Activated T-helper 17 cell treated with anti-CD3 and anti-CD28 coated beads, Interleukin-2, amount 50 U/mL, for 72 hours (primary cell): Measurements from ENCODE around the gene CPPED1. TPM values are rescaled to one million over a fixed set of nuclear protein-coding genes. Genes with fewer than 3 reads are reported as not detected.
"Not testable (repeated sequence)": the region's sequence is repeated elsewhere in the genome, so short reads cannot be mapped to it uniquely, and the experiment has no call there.

Experiments
- ATAC-seq: fragments of 150-1000 bp; cut with Tn5 transposase; replicated peaks from 2 replicates; pipeline ENCODE4 v1.10.0; 2021; ENCODE audit warnings: mild to moderate bottlenecking, moderate library complexity
- H3K27ac Mint-ChIP-seq: one replicate; pipeline ENCODE4 v1.8.0; 2022; ENCODE audit warnings: mixed read lengths
- H3K27me3 Mint-ChIP-seq: one replicate; pipeline ENCODE4 v1.8.0; 2022; ENCODE audit warnings: mixed read lengths
- H3K36me3 Mint-ChIP-seq: one replicate; pipeline ENCODE4 v1.8.0; 2022; ENCODE audit warnings: low read depth, mild to moderate bottlenecking, mixed read lengths
- H3K4me1 Mint-ChIP-seq: one replicate; pipeline ENCODE4 v1.8.0; 2022; ENCODE audit warnings: mixed read lengths
- H3K4me3 Mint-ChIP-seq: one replicate; pipeline ENCODE4 v1.8.0; 2022; ENCODE audit warnings: mild to moderate bottlenecking, mixed read lengths
- H3K9me3 Mint-ChIP-seq: one replicate; pipeline ENCODE4 v1.8.0; 2022; ENCODE audit warnings: mixed read lengths
- total RNA-seq, 2 donors: library from RNA; stranded (reverse); gene quantifications; one replicate each; pipeline ENCODE4 v1.2.3, GENCODE V29; 2022

The CPPED1 gene
- 10 to 100 TPM; 27.5 to 44.5 TPM for total RNA-seq

- peaks cover 20% of the 10 kb centered on the region for H3K36me3 Mint-ChIP-seq
- peak; percentile 86 for ATAC-seq
- peak within 1 kb of the TSS; percentile 94 for H3K27ac Mint-ChIP-seq
- peak within 1 kb of the TSS; percentile 97 for H3K4me3 Mint-ChIP-seq
- no peaks in the 10 kb centered on the region for H3K27me3 Mint-ChIP-seq
- H3K9me3 Mint-ChIP-seq = no peaks in the 10 kb centered on the region
- peaks cover 22% of the 10 kb centered on the region for H3K4me1 Mint-ChIP-seq
Observed at GRCh38 chr16:12803203-12804093, at the start of gene CPPED1. CPPED1 (minus strand) TSS chr16:12803887; CDS start chr16:12803776, 111 bp downstream.

GRCh38 chr16:12850186-12850585 is 46.5 kb upstream of the CPPED1 start:
- no peaks in the 10 kb centered on the region for H3K36me3 Mint-ChIP-seq
- no peaks in the 10 kb centered on the region for H3K9me3 Mint-ChIP-seq
- H3K27ac Mint-ChIP-seq = no peak overlapping the region
- H3K4me1 Mint-ChIP-seq = no peaks in the 10 kb centered on the region
- ATAC-seq = no peak
- no peak overlapping the region for H3K4me3 Mint-ChIP-seq
- peaks cover 12% of the 10 kb centered on the region for H3K27me3 Mint-ChIP-seq

GRCh38 chr16:12846592-12846991 is 42.9 kb upstream of the CPPED1 start:
- no peak for ATAC-seq
- peaks cover 3% of the 10 kb centered on the region for H3K9me3 Mint-ChIP-seq
- H3K4me1 Mint-ChIP-seq = no peaks in the 10 kb centered on the region
- no peaks in the 10 kb centered on the region for H3K36me3 Mint-ChIP-seq
- H3K27me3 Mint-ChIP-seq = peaks cover 15% of the 10 kb centered on the region
- H3K4me3 Mint-ChIP-seq = no peak overlapping the region
- H3K27ac Mint-ChIP-seq = no peak overlapping the region

GRCh38 chr16:12845282-12845681 is 41.6 kb upstream of the CPPED1 start:
- Mint-ChIP-seq H3K9me3 (peaks cover 3% of the 10 kb centered on the region), H3K4me1 (no peaks in the 10 kb centered on the region), H3K27me3 (peaks cover 18% of the 10 kb centered on the region), H3K27ac (no peak overlapping the region), H3K4me3 (no peak overlapping the region), H3K36me3 (no peaks in the 10 kb centered on the region)
- no peak for ATAC-seq

GRCh38 chr16:12837756-12838155 is 34.1 kb upstream of the CPPED1 start:
- no peak for ATAC-seq
- no peak overlapping the region for H3K4me3 Mint-ChIP-seq
- H3K9me3 Mint-ChIP-seq = peaks cover 6% of the 10 kb centered on the region
- no peaks in the 10 kb centered on the region for H3K36me3 Mint-ChIP-seq
- peaks cover 33% of the 10 kb centered on the region for H3K27me3 Mint-ChIP-seq
- no peak overlapping the region for H3K27ac Mint-ChIP-seq
- H3K4me1 Mint-ChIP-seq = peaks cover 6% of the 10 kb centered on the region

- Mint-ChIP-seq H3K36me3 (no peaks in the 10 kb centered on the region), H3K4me1 (peaks cover 6% of the 10 kb centered on the region), H3K9me3 (peaks cover 6% of the 10 kb centered on the region), H3K4me3 (no peak overlapping the region), H3K27ac (no peak overlapping the region), H3K27me3 (peaks cover 37% of the 10 kb centered on the region)
- ATAC-seq = no peak
Observed at GRCh38 chr16:12837291-12837690, 33.6 kb upstream of the CPPED1 start.

GRCh38 chr16:12833926-12834325 is 30.2 kb upstream of the CPPED1 start:
- H3K4me3 Mint-ChIP-seq = no peak overlapping the region
- H3K4me1 Mint-ChIP-seq = peaks cover 6% of the 10 kb centered on the region
- H3K27me3 Mint-ChIP-seq = peaks cover 27% of the 10 kb centered on the region
- H3K36me3 Mint-ChIP-seq = no peaks in the 10 kb centered on the region
- no peak for ATAC-seq
- H3K27ac Mint-ChIP-seq = no peak overlapping the region
- H3K9me3 Mint-ChIP-seq = peaks cover 6% of the 10 kb centered on the region

- H3K9me3 Mint-ChIP-seq = no peaks in the 10 kb centered on the region
- H3K27ac Mint-ChIP-seq = no peak overlapping the region
- H3K4me3 Mint-ChIP-seq = no peak overlapping the region
- peaks cover 16% of the 10 kb centered on the region for H3K27me3 Mint-ChIP-seq
- ATAC-seq = no peak
- no peaks in the 10 kb centered on the region for H3K36me3 Mint-ChIP-seq
- peaks cover 8% of the 10 kb centered on the region for H3K4me1 Mint-ChIP-seq
Observed at GRCh38 chr16:12829096-12829888, 25.6 kb upstream of the CPPED1 start.

GRCh38 chr16:12828206-12828605 is 24.5 kb upstream of the CPPED1 start:
- H3K27me3 Mint-ChIP-seq = peaks cover 16% of the 10 kb centered on the region
- no peak for ATAC-seq
- H3K27ac Mint-ChIP-seq = no peak overlapping the region
- H3K36me3 Mint-ChIP-seq = no peaks in the 10 kb centered on the region
- H3K4me1 Mint-ChIP-seq = peaks cover 8% of the 10 kb centered on the region
- H3K9me3 Mint-ChIP-seq = no peaks in the 10 kb centered on the region
- H3K4me3 Mint-ChIP-seq = no peak overlapping the region

- Mint-ChIP-seq H3K36me3 (no peaks in the 10 kb centered on the region), H3K9me3 (no peaks in the 10 kb centered on the region), H3K4me3 (no peak overlapping the region), H3K27me3 (peaks cover 14% of the 10 kb centered on the region), H3K27ac (peak overlapping the region; percentile 55), H3K4me1 (peaks cover 8% of the 10 kb centered on the region)
- ATAC-seq = peak; percentile 92
Observed at GRCh38 chr16:12826559-12826958, 22.9 kb upstream of the CPPED1 start.

- ATAC-seq = peak; percentile 83
- peaks cover 17% of the 10 kb centered on the region for H3K4me1 Mint-ChIP-seq
- no peaks in the 10 kb centered on the region for H3K36me3 Mint-ChIP-seq
- H3K27ac Mint-ChIP-seq = peak overlapping the region; percentile 16
- peaks cover 7% of the 10 kb centered on the region for H3K27me3 Mint-ChIP-seq
- peaks cover 7% of the 10 kb centered on the region for H3K9me3 Mint-ChIP-seq
- H3K4me3 Mint-ChIP-seq = peak overlapping the region; percentile 0
Observed at GRCh38 chr16:12819126-12820117, 15.7 kb upstream of the CPPED1 start.

GRCh38 chr16:12818326-12818725 is 14.6 kb upstream of the CPPED1 start:
- H3K4me1 Mint-ChIP-seq = peaks cover 17% of the 10 kb centered on the region
- H3K27me3 Mint-ChIP-seq = peaks cover 7% of the 10 kb centered on the region
- H3K4me3 Mint-ChIP-seq = no peak overlapping the region
- H3K9me3 Mint-ChIP-seq = peaks cover 7% of the 10 kb centered on the region
- no peaks in the 10 kb centered on the region for H3K36me3 Mint-ChIP-seq
- ATAC-seq = no peak
- no peak overlapping the region for H3K27ac Mint-ChIP-seq

GRCh38 chr16:12816791-12817214 is 13.1 kb upstream of the CPPED1 start:
- peaks cover 17% of the 10 kb centered on the region for H3K4me1 Mint-ChIP-seq
- not testable (repeated sequence) for H3K27me3 Mint-ChIP-seq, H3K36me3 Mint-ChIP-seq, H3K27ac Mint-ChIP-seq, ATAC-seq, H3K4me3 Mint-ChIP-seq, H3K9me3 Mint-ChIP-seq

GRCh38 chr16:12815361-12815760 is 11.7 kb upstream of the CPPED1 start:
- H3K27me3 Mint-ChIP-seq = peaks cover 3% of the 10 kb centered on the region
- ATAC-seq = peak; percentile 27
- peaks cover 20% of the 10 kb centered on the region for H3K4me1 Mint-ChIP-seq
- no peak overlapping the region for H3K4me3 Mint-ChIP-seq
- no peaks in the 10 kb centered on the region for H3K36me3 Mint-ChIP-seq
- H3K9me3 Mint-ChIP-seq = peaks cover 10% of the 10 kb centered on the region
- no peak overlapping the region for H3K27ac Mint-ChIP-seq
